Heart left ventricle (tissue), 13 donors: Measurements from ENCODE around the gene NTRK3.

Source experiments
- POLR2A ChIP-seq, 2 donors: fragments of 450-650 bp; IDR thresholded peaks; one replicate each; pipeline ENCODE4 v1.6.1; 2017; ENCODE audit warnings: antibody characterized with exemption in 2 of 2, mild to moderate bottlenecking in 2 of 2, moderate library complexity in 2 of 2
- TF ChIP-seq, protein P1 (sequence below), 12 donors: fragments of 200-600 bp; sonication (generic) in 4 of 12; IDR thresholded peaks; one replicate each; pipeline versions ENCODE4 v1.5.0 to v1.8.0; 2018 to 2022; ENCODE audit warnings: antibody characterized with exemption in 12 of 12, mild to moderate bottlenecking in 5 of 12
- donor health status: ischemic (EF 13 %, LVEDD 7.1; RV severe dilation, severe dysfunction).
- donor health status: DM: no; HTN: yes; CAD: no.
- donor health status: DM: no; HTN: no; CAD: no.
- donor health status: ischemic (EF 25% LVEDD 6.9; RV normal size, moderate dysfunction).
- donor health status: ischemic (EF 25% LVEDD 5.7; RV mildly dilated, moderate dysfunction).
- donor health status: ischemic (EF 35%, LVEDD 5.7; RV mildly dilated, moderate dysfunction).
- donor health status: nonischemic (EF 11% LVEDD 7.7; RV severe dilation, severe dysfunction).
- donor health status: DM: yes; HTN: yes; CAD: no.
- donor health status: PGD.
- donor health status: ischemic (EF 29% LVEDD 5.4; RV normal size, mild dysfunction).
- donor health status: nonischemic (EF 23%, LVEDD 6.1; RV moderate dilation, normal function).

DNA sequence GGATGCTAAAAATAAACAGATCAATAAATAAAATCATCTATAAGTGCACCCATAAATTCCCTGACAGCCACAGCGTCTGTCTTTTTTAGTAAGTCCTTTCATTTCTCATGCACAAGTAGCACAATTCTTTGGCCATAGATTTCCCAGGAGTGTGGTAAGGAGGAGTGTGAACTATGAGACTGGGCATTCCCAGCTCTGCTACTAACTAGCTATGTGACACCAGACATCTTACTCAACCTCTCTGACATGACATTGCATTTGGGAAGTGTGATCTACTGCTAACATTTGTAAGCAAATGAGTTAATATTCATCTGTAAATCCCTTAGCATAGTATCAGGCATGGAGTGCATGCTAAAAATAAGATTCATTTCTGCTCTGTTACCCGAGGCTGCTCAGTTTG lies 301.7 kb downstream of the NTRK3 start:
- TF ChIP-seq, protein P1, sequence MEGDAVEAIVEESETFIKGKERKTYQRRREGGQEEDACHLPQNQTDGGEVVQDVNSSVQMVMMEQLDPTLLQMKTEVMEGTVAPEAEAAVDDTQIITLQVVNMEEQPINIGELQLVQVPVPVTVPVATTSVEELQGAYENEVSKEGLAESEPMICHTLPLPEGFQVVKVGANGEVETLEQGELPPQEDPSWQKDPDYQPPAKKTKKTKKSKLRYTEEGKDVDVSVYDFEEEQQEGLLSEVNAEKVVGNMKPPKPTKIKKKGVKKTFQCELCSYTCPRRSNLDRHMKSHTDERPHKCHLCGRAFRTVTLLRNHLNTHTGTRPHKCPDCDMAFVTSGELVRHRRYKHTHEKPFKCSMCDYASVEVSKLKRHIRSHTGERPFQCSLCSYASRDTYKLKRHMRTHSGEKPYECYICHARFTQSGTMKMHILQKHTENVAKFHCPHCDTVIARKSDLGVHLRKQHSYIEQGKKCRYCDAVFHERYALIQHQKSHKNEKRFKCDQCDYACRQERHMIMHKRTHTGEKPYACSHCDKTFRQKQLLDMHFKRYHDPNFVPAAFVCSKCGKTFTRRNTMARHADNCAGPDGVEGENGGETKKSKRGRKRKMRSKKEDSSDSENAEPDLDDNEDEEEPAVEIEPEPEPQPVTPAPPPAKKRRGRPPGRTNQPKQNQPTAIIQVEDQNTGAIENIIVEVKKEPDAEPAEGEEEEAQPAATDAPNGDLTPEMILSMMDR (IDR thresholded peaks at IDR 0.05), result no peak
- no peak for TF ChIP-seq POLR2A (IDR thresholded peaks at IDR 0.05)
